Raji (cell line): Measurements from ENCODE around the gene MMP23B.

Experiments used
- POLR2A ChIP-seq: IDR thresholded peaks from 2 replicates; pipeline ENCODE4 v1.6.1; 2011; ENCODE audit warnings: low read depth, low read length, control low read depth; ENCODE audit not compliant: insufficient read depth

The MMP23B gene

DNA sequence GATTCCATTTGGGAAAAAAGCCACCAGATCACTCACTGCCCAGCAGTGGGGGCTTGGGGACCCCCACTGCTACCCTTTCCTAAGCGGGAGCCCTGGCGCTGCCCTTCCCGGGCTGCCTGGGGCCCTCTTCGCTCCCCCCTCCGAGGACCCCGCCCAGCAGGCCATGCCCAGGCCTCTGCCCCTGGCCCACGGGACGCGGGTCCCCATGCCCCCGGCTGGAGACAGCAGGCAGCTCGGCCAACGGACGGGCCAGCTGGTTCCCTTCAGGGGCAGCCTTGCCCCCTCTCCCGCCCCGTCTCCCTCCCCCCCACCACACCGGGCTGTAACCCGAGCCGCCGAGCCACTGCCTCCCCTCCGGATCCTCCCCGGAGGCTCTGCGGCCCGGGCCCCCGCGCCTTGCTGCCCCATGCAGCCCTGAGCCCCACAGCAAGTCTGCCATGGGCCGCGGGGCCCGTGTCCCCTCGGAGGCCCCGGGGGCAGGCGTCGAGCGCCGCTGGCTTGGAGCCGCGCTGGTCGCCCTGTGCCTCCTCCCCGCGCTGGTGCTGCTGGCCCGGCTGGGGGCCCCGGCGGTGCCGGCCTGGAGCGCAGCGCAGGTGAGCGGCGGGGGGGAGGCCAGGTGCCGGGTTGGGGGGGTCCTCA, at the start of gene MMP23B:
Gene MMP23B (plus strand): TSS at position 392 of the 639 bp plus-strand sequence. CDS start 46 bp downstream, at position 438.
- TF ChIP-seq POLR2A, result no peak

DNA sequence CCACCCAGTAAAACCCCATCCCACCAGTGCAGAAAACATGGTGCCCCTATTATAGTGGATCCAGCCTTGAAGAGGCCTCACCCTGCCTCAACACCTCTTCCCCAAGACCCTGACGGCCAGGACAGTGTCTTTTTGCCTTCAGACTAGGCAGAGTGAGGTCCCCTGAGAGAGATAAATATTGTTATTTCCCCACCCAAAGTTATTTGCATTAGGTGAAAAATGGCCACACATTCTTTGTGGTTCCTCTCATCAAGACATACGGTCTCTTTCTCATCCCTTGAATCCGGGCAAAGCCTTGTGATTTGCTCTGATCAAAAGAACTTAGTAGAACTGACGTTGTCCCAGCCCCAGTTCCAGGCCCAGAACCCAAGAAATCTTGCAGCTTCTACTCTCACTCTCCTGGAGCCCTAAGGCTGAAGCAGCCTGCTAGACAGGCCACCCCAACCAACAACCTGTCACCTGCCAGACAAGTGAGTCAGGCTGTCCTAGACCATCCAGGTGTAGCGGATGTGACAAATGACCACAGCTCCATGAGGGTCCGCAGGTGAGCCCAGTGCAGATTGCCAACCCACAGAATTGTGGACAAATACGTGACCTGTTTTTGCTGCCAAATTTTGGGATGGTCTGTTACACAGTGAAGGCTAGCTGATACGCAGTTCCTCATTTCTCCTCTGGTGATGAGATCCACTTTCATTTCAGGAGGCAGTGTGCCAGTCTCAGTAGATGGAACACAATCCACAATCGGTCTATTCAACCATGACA, 49.2 kb upstream of the MMP23B start:
- no peak for TF ChIP-seq POLR2A

GRCh38 chr1:1583347-1584010, 48.5 kb upstream of the MMP23B start:
- no peak for TF ChIP-seq POLR2A

DNA sequence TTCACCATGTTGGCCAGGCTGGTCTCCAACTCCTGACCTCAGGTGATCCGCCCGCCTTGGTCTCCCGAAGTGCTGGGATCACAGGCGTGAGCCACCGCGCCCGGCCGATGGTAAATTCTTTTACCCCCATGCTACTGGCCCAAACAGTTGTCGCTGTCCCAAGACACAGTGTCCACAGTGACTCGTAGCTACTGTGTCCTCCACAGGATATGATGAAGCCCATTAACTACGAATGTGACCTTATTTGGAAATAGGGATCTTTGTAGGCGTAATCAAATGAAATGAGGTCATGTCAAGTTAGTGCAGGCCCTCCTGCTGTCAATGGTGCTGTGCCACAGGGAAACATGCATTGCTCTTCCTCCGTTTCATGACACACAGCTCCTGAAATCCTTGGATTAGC, 40.5 kb upstream of the MMP23B start:
- TF ChIP-seq POLR2A, result no peak

- TF ChIP-seq POLR2A, result no peak
Measured at GRCh38 chr1:1593834-1594601, 38.0 kb upstream of the MMP23B start.

DNA sequence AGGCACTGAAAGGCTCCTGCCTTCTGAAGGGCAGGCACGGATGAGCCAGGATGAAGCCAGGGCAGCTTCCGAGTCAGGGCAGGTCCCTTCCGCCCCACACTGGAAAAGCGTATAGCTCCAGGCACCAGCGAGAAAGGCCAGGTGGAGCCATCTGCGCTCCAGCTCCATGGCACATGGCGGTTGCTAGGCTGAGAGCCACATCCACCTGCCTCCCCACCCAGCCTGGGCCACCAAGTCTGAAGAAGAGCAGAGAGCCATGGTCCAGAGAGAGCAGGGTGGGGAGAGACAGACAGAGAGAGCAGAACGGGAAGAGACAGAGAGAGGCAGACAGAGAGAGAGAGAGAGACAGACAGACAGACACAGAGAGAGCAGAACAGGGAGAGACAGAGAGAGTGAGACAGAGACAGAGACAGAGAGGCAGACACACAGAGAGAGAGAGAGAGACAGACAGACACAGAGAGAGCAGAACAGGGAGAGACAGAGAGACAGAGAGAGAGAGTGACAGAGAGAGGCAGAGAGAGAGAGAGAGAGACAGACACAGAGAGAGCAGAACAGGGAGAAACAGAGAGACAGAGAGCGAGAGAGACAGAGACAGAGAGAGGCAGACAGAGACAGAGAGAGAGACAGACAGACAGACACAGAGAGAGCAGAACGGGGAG, 37.2 kb upstream of the MMP23B start:
- TF ChIP-seq POLR2A, result no peak

- TF ChIP-seq POLR2A, result no peak
Measured at GRCh38 chr1:1596493-1597274, 35.3 kb upstream of the MMP23B start.

- no peak for TF ChIP-seq POLR2A
Measured at GRCh38 chr1:1597275-1597930, 34.6 kb upstream of the MMP23B start.

DNA sequence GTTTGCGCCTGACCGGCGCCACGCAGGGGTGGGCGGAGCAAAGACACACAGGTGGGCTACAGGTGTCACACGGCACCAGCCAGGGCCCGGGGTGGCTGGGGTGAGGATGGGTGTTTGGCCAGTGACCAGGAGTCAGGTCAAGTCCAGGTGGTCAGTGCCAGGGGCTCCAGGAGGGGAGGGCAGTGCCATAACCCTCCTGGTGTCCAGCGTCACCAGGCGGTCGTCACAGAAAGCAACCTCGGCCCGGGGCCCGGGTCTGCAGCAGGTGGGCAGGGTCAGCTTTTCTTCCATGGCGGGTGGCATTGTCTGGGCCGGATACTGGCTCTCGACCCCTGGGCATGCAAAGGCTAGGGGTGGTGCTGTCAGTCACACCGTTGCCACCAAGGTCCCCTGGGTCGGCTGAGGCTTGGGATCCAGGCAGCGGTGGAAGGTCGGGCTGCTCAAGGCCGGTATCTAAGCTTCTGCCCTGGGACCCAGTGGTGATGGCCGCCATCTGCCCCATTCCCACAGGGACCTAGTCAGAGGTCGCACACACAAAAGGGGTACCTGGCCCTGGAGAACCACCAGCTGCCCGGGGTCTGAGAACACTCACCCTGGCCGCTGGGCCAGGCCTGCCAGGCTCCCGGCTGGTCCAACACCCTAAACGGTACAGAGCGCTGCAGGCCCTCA, 33.8 kb upstream of the MMP23B start:
- no peak for TF ChIP-seq POLR2A

GRCh38 chr1:1598720-1599029, 33.3 kb upstream of the MMP23B start:
- TF ChIP-seq POLR2A, result no peak

DNA sequence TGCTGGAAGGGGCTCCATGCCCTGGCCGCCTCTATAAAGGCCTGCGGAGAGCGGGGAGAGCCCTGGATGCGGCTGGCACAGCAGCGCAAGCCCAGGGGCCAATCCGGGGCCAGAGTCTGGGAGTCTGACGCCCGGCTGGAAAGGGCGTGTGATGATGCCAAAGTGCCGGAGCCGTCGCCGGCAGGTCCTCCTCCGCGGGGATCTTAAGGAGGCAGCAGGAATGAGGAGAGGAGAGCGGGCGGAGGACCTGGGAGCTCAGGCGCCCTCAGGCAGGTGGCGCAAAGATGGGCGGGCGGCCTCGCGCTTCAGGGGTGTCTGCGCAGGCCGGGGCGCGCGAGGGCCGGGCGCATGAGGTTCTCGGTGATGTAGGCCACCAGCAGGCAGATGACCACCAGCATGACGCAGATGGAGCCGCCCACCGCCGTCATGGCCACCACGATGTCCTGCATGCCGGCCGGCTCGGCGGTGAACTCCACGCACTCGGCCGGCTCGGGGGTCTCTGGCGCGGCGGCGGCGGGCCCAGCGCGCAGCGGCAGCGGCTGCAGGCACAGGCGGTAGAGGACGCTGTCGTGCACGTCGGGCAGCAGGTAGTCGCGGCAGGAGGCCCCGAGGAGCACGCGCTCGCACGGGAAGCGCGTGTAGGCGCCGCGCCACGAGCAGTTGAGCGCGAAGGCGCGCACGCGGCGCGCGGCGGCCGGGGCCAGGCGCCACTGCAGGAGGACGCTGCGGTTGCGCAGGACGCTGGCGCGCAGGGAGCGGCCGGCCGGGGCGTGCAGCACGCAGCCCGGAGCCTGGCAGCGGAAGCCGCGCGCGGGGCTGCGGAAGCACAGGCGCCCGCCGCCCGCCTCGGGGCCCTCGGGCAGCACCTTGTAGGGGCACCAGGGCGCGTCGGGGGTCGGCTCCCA, 32.7 kb upstream of the MMP23B start:
- TF ChIP-seq POLR2A, result no peak

- no peak for TF ChIP-seq POLR2A
Measured at GRCh38 chr1:1599935-1600860, 31.8 kb upstream of the MMP23B start, which contains the start of gene FNDC10. Gene FNDC10, minus strand, starts transcription at chr1:1600135. Its CDS starts 120 bp downstream, at chr1:1600015.
